Smooth muscle cell (in vitro differentiated cells): ENCODE data around the gene CCDC78. TPM values are rescaled to one million over a fixed set of nuclear protein-coding genes. Genes with fewer than 3 reads are reported as not detected.

Experiments used
- DNase-seq: peaks from one replicate; lab custom pipeline; 2025; ENCODE audit not compliant: unreplicated experiment; lab: John Stamatoyannopoulos, UW
- H2AFZ ChIP-seq: fragments of 200-600 bp; sonication (generic); 2 replicates; pipeline ENCODE4 v1.6.0; 2016; ENCODE audit warnings: antibody characterized with exemption, low read depth, mild to moderate bottlenecking
- H3F3A ChIP-seq: fragments of 200-600 bp; sonication (generic); 2 replicates; pipeline ENCODE4 v1.6.0; 2017; ENCODE audit warnings: antibody characterized with exemption, low read depth
- H3K27ac ChIP-seq: fragments of 200-600 bp; sonication (generic); 2 replicates; pipeline ENCODE4 v1.5.1; 2016; ENCODE audit warnings: low read depth, mild to moderate bottlenecking
- H3K27me3 ChIP-seq: fragments of 200-600 bp; sonication (generic); 2 replicates; pipeline ENCODE4 v1.6.1; 2016; ENCODE audit warnings: low read depth, mild to moderate bottlenecking
- H3K36me3 ChIP-seq: fragments of 200-600 bp; sonication (generic); 2 replicates; pipeline ENCODE4 v1.5.1; 2016; ENCODE audit warnings: low read depth
- H3K4me1 ChIP-seq: fragments of 200-600 bp; sonication (generic); 2 replicates; pipeline ENCODE4 v1.5.1; 2016; ENCODE audit warnings: low read depth
- H3K4me2 ChIP-seq: fragments of 200-600 bp; sonication (generic); 2 replicates; pipeline ENCODE4 v1.6.0; 2016; ENCODE audit warnings: mild to moderate bottlenecking
- H3K4me3 ChIP-seq: fragments of 200-600 bp; sonication (generic); 2 replicates; pipeline ENCODE4 v1.5.1; 2016; ENCODE audit warnings: mild to moderate bottlenecking
- H3K79me2 ChIP-seq: fragments of 200-600 bp; sonication (generic); 2 replicates; pipeline ENCODE4 v1.6.0; 2016; ENCODE audit warnings: low read depth, mild to moderate bottlenecking
- H3K9ac ChIP-seq: fragments of 200-600 bp; sonication (generic); 2 replicates; pipeline ENCODE4 v1.6.0; 2016; ENCODE audit warnings: low read depth
- H3K9me3 ChIP-seq: fragments of 200-600 bp; sonication (generic); replicated peaks from 2 replicates; pipeline ENCODE4 v1.5.1; 2016; ENCODE audit warnings: low read depth
- H4K20me1 ChIP-seq: fragments of 200-600 bp; sonication (generic); 2 replicates; pipeline ENCODE4 v1.6.0; 2016; ENCODE audit warnings: low read depth
- CTCF ChIP-seq: fragments of 200-600 bp; sonication (generic); IDR thresholded peaks from 2 replicates; pipeline ENCODE4 v1.5.1; 2017; ENCODE audit warnings: borderline replicate concordance, mild to moderate bottlenecking, antibody characterized with exemption; ENCODE audit not compliant: insufficient read depth, poor library complexity, severe bottlenecking
- WGBS: methylation state at CpG from one replicate; pipeline ENCODE4 v1.1.7; 2016; ENCODE audit warnings: low lambda C conversion rate; 5-methylcytosine and 5-hydroxymethylcytosine counted together
- polyA plus RNA-seq: library from polyadenylated mRNA; unstranded; fragments of >200 nt; fragmentation: Nextera tagmentation; extraction: Ambion mirVana; gene quantifications from 2 replicates; pipeline ENCODE4 v1.2.1, GENCODE V29; 2016
- total RNA-seq: library from RNA; depleted of rRNA; stranded (reverse); fragments of >200 nt; gene quantifications from 2 replicates; pipeline ENCODE4 v1.2.3, GENCODE V29; 2014

CCDC78 gene
- total and polyA plus RNA-seq, 2 experiments from 2014 or later = 2.8 to 3.4 TPM

- no peaks in the 10 kb centered on the region for H3K27me3 ChIP-seq
- DNase-seq = no peak
- peak overlapping the region; percentile 93 for H3K4me3 ChIP-seq
- H3K4me2 ChIP-seq = peak overlapping the region; percentile 99
- peak overlapping the region; percentile 74 for H3K27ac ChIP-seq
- TF ChIP-seq CTCF = no peak
- no peaks in the 10 kb centered on the region for H3K9me3 ChIP-seq
- peaks cover 32% of the 10 kb centered on the region for H3K79me2 ChIP-seq
- peaks cover 33% of the 10 kb centered on the region for H4K20me1 ChIP-seq
- no peaks in the 10 kb centered on the region for H3K36me3 ChIP-seq
- H3K4me1 ChIP-seq = peaks cover 18% of the 10 kb centered on the region
- H2AFZ ChIP-seq = no peak overlapping the region
- H3K9ac ChIP-seq = no peak overlapping the region
- H3F3A ChIP-seq = no peaks in the 10 kb centered on the region
- WGBS = 92% methylated on average over 28 of the region's 28 CpGs
Measured at GRCh38 chr16:681746-682427, 44.4 kb downstream of the CCDC78 start.

GRCh38 chr16:680967-681745, 45.1 kb downstream of the CCDC78 start:
- peaks cover 18% of the 10 kb centered on the region for H3K4me1 ChIP-seq
- no peak overlapping the region for H2AFZ ChIP-seq
- WGBS = 59% methylated on average over 44 of the region's 44 CpGs

GRCh38 chr16:680625-680945, 45.7 kb downstream of the CCDC78 start:
- Histone ChIP-seq H3K79me2 (peaks cover 32% of the 10 kb centered on the region), H3K9ac (peak overlapping the region; percentile 85), H3K4me2 (peak overlapping the region; percentile 99), H3K4me1 (peaks cover 18% of the 10 kb centered on the region), H3K27me3 (no peaks in the 10 kb centered on the region), H2AFZ (no peak overlapping the region), H3K27ac (peak overlapping the region; percentile 74), H3K9me3 (no peaks in the 10 kb centered on the region), H3K4me3 (peak overlapping the region; percentile 93), H3F3A (no peaks in the 10 kb centered on the region), H4K20me1 (peaks cover 33% of the 10 kb centered on the region), H3K36me3 (no peaks in the 10 kb centered on the region)
- no peak for DNase-seq
- no peak for TF ChIP-seq CTCF
- under 1% methylated on average over 34 of the region's 38 CpGs for WGBS

More at GRCh38 chr16:680967-681745, 45.1 kb downstream of the CCDC78 start:
- no peaks in the 10 kb centered on the region for H3K9me3 ChIP-seq
- peak overlapping the region; percentile 85 for H3K9ac ChIP-seq
- no peak for DNase-seq
- no peak for TF ChIP-seq CTCF
- H4K20me1 ChIP-seq = peaks cover 33% of the 10 kb centered on the region
- H3K4me2 ChIP-seq = peak overlapping the region; percentile 99
- H3K27ac ChIP-seq = peak overlapping the region; percentile 74
- no peaks in the 10 kb centered on the region for H3F3A ChIP-seq
- H3K36me3 ChIP-seq = no peaks in the 10 kb centered on the region
- peak overlapping the region; percentile 93 for H3K4me3 ChIP-seq
- H3K79me2 ChIP-seq = peaks cover 32% of the 10 kb centered on the region
- H3K27me3 ChIP-seq = no peaks in the 10 kb centered on the region
